DMS 273 (cell line): ENCODE measurements around the gene TNRC6B.

Experiments used
- DNase-seq: peaks from one replicate; lab custom pipeline; 2025; ENCODE audit not compliant: unreplicated experiment; lab: John Stamatoyannopoulos, UW

Gene TNRC6B

GRCh38 chr22:40239345-40239683 lies 61.6 kb downstream of the TNRC6B start:
- DNase-seq, result no peak

GRCh38 chr22:40240160-40240559 lies 62.4 kb downstream of the TNRC6B start:
- DNase-seq, result no peak

DNA sequence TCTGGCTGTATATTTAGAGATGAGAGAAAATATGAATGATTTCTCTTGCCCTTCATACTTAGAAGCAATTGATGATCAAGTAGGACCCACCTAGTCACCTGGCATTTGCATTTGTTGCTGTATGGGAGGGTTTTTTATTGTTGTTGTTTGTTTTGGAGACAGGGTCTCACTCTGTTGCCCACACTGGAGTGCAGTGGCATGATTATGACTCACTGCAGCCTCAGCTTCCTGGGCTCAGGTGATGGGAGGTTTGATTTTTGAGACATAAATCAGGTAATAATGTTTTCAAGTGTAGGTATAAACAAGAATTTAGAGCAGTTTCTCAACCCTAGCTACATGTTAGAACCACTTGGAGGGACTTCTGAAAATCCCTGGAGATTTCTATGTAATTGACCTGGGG lies 63.0 kb downstream of the TNRC6B start:
- DNase-seq, result no peak

GRCh38 chr22:40241200-40241763 lies 63.6 kb downstream of the TNRC6B start:
- no peak for DNase-seq

DNA sequence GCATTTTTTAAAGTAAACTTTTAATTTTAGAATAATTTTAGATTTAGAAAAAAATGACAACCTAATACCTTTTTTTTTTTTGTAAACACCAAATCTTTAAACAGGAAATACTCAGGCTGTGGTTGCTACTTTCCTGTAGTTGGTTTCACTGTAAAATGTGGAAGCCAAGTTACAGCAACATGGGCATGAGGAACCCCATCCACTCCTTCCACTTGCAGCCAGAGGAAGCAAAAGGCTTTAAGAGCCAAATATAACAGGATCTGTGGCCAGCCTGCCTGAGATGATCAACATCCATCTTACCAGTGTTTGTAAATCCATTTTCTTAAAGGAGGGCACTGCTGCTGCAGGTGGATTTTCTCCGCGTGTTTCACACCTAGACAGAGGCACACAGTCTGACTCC lies 66.2 kb downstream of the TNRC6B start:
- DNase-seq, result no peak

DNA sequence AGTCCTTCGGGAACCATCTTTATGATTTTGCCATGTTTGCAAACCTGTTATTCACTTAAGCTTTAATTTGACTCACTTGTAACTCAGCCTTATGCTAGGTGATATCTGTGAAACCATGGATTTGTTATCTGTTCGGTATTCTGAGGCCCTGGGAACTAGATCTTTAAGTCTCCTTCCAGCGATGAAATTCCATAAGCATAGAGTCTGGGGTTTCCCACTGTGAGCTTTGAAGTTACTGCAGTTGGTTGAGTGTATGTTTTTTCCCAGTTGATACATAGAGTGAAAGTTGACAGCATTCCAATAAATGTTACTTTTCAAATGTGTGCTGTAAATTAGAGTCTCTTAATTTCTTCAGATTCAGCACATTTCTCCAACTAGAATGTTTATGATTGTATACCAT lies 66.9 kb downstream of the TNRC6B start:
- no peak for DNase-seq

GRCh38 chr22:40247976-40248375 lies 70.3 kb downstream of the TNRC6B start:
- DNase-seq, result no peak

GRCh38 chr22:40249286-40249685 lies 71.6 kb downstream of the TNRC6B start:
- DNase-seq, result no peak

DNA sequence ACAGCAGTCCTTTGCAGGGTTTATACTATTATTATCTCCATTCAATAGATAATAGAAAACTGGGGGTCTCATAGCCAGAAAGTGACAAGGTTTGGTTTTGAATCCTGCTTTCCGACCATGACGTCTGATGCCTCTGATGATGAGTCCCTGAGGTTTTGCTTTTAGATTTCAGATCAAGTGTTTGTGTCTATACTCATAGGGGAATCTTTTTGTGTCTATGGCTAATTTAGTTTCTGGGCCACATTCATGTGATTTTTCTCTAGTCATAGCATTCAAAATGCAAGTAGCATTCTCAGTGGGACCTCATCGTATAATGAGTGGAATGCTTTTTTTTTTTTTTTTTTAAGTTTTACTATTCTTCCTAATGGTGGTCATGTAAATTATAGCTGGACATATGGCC lies 72.9 kb downstream of the TNRC6B start:
- no peak for DNase-seq

DNA sequence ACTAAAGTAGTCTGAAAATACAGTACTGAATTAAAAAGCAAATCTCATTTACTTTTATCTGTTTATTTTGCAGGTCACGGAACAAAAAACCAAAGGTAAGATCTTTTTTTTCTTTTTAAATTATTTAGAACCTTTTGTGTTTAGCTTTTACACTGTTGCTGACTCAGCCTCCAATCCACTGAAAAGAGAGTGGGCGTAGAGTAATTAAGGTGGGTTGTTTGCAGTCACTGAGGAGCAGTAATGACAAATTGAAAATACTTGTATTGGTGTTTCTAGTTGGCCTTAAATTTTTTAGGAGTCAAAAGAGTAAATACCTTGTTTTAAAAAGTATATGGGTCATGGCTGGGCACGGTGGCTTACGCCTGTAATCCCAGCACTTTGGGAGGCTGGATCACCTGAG lies 73.4 kb downstream of the TNRC6B start:
- DNase-seq, result no peak

GRCh38 chr22:40252146-40252545 lies 74.4 kb downstream of the TNRC6B start:
- DNase-seq, result no peak

DNA sequence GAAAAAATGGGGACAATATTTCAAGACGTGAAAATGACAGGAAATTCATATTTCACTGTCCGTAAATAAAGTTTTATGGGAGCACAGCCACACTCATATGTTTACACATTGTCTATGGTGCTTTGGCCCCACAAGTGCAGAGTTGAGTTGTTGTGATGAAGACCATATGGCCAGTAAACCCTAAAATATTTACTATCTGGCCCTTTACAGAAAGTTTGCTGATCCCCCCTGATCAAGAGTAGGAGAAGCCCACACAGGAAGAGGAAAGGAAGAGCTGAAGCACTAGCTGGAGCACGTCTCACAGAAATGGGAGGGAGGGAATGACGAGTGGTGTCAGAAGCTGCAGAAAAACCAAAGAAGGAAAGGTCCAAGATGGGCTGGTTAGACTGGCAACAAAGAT lies 78.8 kb downstream of the TNRC6B start:
- DNase-seq, result no peak

DNA sequence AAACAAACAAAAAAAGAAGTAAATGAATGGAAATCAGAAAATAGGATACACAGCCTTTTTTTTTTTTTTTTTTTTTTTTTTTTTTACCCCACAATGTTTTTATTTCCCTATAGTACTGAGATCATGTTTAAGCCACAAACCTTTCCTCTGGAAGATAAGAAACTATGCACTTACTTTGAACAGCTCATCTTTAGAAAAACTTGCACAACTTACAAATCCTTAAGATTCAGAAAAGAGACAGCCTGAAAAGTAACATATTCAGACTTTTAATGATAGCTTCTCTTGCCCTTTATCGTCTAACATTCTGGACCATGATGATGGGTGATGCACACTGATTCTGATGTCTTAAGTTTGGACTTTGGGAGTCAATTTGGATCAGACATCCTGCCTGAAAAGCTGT lies 80.3 kb downstream of the TNRC6B start:
- DNase-seq, result no peak

GRCh38 chr22:40258501-40258915 lies 80.8 kb downstream of the TNRC6B start:
- no peak for DNase-seq

DNA sequence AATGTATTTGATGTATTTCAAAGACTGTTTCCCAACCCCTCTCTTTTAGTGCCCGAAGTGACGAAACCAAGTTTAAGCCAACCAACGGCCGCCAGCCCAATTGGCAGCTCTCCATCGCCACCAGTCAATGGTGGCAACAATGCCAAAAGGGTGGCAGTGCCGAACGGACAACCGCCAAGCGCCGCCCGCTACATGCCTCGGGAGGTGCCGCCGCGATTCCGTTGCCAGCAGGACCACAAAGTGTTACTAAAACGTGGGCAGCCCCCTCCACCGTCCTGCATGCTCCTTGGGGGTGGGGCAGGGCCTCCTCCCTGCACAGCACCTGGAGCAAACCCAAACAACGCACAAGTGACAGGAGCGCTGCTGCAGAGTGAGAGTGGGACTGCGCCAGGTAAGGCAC lies 84.1 kb downstream of the TNRC6B start:
- no peak for DNase-seq

GRCh38 chr22:40263191-40263590 lies 85.5 kb downstream of the TNRC6B start:
- DNase-seq, result no peak

DNA sequence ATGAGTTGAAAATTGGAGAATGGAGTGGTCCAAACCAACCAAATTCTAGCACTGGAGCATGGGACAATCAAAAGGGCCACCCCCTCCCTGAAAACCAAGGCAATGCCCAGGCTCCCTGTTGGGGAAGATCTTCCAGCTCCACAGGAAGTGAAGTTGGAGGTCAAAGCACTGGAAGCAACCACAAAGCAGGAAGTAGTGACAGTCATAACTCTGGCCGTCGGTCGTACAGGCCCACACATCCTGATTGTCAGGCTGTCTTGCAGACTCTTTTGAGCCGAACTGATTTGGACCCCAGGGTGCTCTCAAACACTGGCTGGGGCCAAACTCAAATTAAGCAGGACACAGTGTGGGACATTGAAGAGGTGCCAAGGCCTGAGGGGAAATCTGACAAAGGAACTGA lies 88.1 kb downstream of the TNRC6B start:
- DNase-seq, result no peak

GRCh38 chr22:40270031-40270430 lies 92.3 kb downstream of the TNRC6B start:
- DNase-seq, result no peak

DNA sequence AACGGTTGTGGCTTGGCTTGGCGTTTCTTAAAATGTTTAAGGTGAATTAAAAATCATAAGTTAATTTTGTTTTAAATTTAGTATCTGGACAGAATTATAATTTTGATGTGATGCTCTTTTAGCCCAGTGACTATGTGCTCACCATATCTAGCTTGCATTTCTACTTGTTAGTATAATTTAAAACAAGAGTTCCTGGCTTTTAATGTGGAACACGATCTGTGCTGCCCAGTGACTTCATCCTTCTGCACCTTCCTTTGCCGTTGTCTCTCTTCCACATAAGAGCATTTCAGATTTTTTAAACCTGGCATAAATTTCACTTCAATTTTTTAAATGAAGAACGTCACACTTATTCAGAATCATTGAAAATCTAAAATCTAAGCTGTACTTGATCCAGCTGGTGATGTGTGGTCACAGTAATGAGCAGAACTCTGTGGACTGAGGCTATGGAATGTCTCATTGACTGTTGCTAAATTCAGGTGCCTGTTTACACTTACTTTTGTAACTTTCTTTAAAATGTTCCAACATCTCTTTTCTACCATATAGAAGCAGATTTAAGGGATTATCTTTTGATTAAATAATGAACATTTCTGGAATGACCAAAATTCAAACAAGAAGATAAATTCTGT lies 93.1 kb downstream of the TNRC6B start:
- DNase-seq, result no peak

- no peak for DNase-seq
These were observed 93.7 kb downstream of the TNRC6B start for GRCh38 chr22:40271440-40271839.

- DNase-seq, result no peak
These were observed 95.6 kb downstream of the TNRC6B start for GRCh38 chr22:40273319-40273718.

DNA sequence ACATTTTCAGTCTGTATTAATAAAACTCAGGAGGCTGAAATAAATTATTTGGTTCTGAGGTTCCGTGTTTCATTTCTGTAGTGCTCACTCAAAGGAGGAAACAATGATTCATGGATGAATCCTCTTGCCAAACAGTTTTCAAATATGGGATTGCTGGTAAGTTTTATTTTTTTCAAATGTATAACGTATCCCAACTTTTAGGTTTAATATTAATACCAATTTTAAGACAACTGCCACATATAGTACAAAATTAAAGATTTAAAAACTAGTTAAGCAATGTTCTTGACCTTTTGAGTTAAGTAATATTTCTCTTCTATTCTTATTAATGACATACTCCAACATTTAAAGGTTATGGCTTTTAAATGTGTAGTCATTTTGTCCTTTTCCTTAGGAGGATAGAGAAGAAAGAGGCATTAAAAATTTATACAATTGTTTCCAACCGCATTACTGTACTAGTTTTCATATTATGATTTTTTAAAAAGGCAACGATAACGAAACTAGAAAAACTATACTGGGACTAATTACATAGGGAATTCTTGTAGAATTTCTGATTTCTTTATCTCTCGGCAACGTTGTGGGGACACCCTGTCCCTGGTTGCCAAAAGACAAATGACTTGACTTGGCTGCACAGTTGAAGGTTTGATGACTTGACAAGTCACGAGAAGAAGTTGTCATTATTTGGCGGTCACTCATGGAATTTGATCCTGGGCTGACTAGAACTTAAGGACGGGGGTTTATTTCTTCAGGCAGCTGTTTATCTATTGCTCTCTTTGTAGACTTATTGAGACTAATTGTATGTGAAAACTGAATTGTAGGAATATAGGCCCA lies 99.5 kb downstream of the TNRC6B start:
- DNase-seq, result no peak

DNA sequence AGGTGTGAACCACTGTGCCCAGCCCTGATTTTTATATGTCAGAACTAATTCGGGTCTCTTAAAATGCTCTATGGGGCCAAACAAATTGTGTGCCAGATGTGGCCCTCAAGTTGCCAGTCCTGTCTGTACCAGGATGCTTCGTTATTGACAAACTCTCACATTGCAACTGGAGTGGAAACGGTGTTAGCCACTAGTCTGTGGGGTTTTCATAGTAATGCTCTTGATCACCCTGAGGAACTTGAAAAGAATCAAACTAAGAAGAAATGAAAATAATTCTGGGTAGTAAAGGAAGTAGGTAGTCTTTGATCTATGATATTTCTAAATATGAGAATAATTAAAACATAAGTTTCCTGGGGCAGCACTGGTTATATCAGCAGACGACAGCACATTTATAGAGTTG lies 101.3 kb downstream of the TNRC6B start:
- DNase-seq, result no peak
